Measurements from ENCODE around the gene SLC6A19. TPM values are rescaled to one million over a fixed set of nuclear protein-coding genes. Genes with fewer than 3 reads are reported as not detected.

Gene SLC6A19
- total and polyA plus RNA-seq, 10 of the 15 experiments (the other 5 are each of a cell fraction or from before 2014, with no cell fraction given): 0.01 to 0.03 TPM; not detected in 8

GRCh38 chr5:1247811-1248210, 46.4 kb downstream of the SLC6A19 start:
- Histone ChIP-seq H3K4me1 (ENCODE audit: control insufficient read depth, insufficient read depth, low read length) (no peaks in the 10 kb centered on the region), H3K36me3 (ENCODE audit: control insufficient read depth in 2 of 2, insufficient read depth in 2 of 2, low read length in 1 of 2) (no peaks in the 10 kb centered on the region), H3K27me3 (replicated peaks in 1 of 2; ENCODE audit: control insufficient read depth in 2 of 2, insufficient read depth in 2 of 2, low read length in 1 of 2) (no peaks in the 10 kb centered on the region; a peak in 1 of 4 replicates), H2AFZ (ENCODE audit: control insufficient read depth, low read depth, low read length) (no peak overlapping the region), H3K4me3 (no peak overlapping the region), H3K79me2 (ENCODE audit: control insufficient read depth, insufficient read depth, low read length) (no peaks in the 10 kb centered on the region), H3K9ac (ENCODE audit: control insufficient read depth, insufficient read depth, low read length) (no peak overlapping the region), H3K4me2 (ENCODE audit: control insufficient read depth, insufficient read depth) (no peak overlapping the region), H3K27ac (ENCODE audit: control insufficient read depth, insufficient read depth) (no peak overlapping the region), H4K20me1 (ENCODE audit: control insufficient read depth, insufficient read depth) (no peaks in the 10 kb centered on the region), H3K9me3 (replicated peaks; ENCODE audit: control insufficient read depth, insufficient read depth, low read length) (no peaks in the 10 kb centered on the region)
- CTCF ChIA-PET: interaction anchor here (0.6 kb wide), 1 partner anchor 336 kb away, joined by 3 read pairs; no protein-coding TSS in a partner anchor
- in situ Hi-C loops (cut with MboI) (no loop called here), intact Hi-C loops (cut with micrococcal nuclease; ENCODE audit: unreplicated experiment) (no loop called here)
- SMC1A ChIA-PET (ENCODE audit: uncharacterized antibody, unreplicated experiment): no interaction called here
- POLR2A ChIA-PET: no interaction called here
- FAIRE-seq (no peak), DNase-seq (ENCODE audit: low read depth, low spot score) (no peak), ATAC-seq (no peak)
- no TSS peak for BruUV-seq (replicated peaks)
- RAD21 ChIA-PET (ENCODE audit: unreplicated experiment): no interaction called here
- 39% methylated on average over 6 of the region's 6 CpGs for WGBS (ENCODE audit: insufficient coverage, insufficient replicate concordance, low lambda C conversion rate, missing lambda C conversion rate)
- TF ChIP-seq NR2C2 (IDR thresholded peaks at IDR 0.05; ENCODE audit: borderline replicate concordance, control insufficient read depth, insufficient read length, low read depth): no peak

GRCh38 chr5:1249366-1250280, 48.2 kb downstream of the SLC6A19 start:
- intact Hi-C loops (cut with micrococcal nuclease; ENCODE audit: unreplicated experiment): no loop called here
- ChIA-PET RAD21 (ENCODE audit: unreplicated experiment) (interaction anchor here (0.6 kb wide), 1 partner anchor 64 kb away, joined by 3 read pairs; no protein-coding TSS in a partner anchor), SMC1A (ENCODE audit: uncharacterized antibody, unreplicated experiment) (no interaction called here), POLR2A (no interaction called here), CTCF (no interaction called here)
- DNase-seq (ENCODE audit: low read depth, low spot score): no peak
- Histone ChIP-seq H3K27ac (ENCODE audit: control insufficient read depth, insufficient read depth) (no peak overlapping the region), H3K36me3 (ENCODE audit: control insufficient read depth in 2 of 2, insufficient read depth in 2 of 2, low read length in 1 of 2) (no peaks in the 10 kb centered on the region), H3K27me3 (replicated peaks in 1 of 2; ENCODE audit: control insufficient read depth in 2 of 2, insufficient read depth in 2 of 2, low read length in 1 of 2) (no peaks in the 10 kb centered on the region; a peak in 1 of 4 replicates), H4K20me1 (ENCODE audit: control insufficient read depth, insufficient read depth) (no peaks in the 10 kb centered on the region), H3K4me2 (ENCODE audit: control insufficient read depth, insufficient read depth) (no peak overlapping the region), H3K9me3 (replicated peaks; ENCODE audit: control insufficient read depth, insufficient read depth, low read length) (no peaks in the 10 kb centered on the region), H3K79me2 (ENCODE audit: control insufficient read depth, insufficient read depth, low read length) (no peaks in the 10 kb centered on the region), H3K9ac (ENCODE audit: control insufficient read depth, insufficient read depth, low read length) (no peak overlapping the region), H2AFZ (ENCODE audit: control insufficient read depth, low read depth, low read length) (no peak overlapping the region), H3K4me1 (ENCODE audit: control insufficient read depth, insufficient read depth, low read length) (no peaks in the 10 kb centered on the region), H3K4me3 (no peak overlapping the region)
- TF ChIP-seq BRCA1 (IDR thresholded peaks at IDR 0.05; ENCODE audit: low read depth, low read length): no peak
- TF ChIP-seq WRNIP1 (IDR thresholded peaks at IDR 0.05; ENCODE audit: borderline replicate concordance, low read depth, low read length): no peak
- no peak for TF ChIP-seq POLR2A (IDR thresholded peaks at IDR 0.05; ENCODE audit: low read depth, low read length)
- TF ChIP-seq PML (IDR thresholded peaks at IDR 0.05; ENCODE audit: low read length): no peak
- no peak for TF ChIP-seq IRF4 (IDR thresholded peaks at IDR 0.05; ENCODE audit: low read depth, low read length)
- no peak for TF ChIP-seq SMC3 (IDR thresholded peaks at IDR 0.05; ENCODE audit: borderline replicate concordance, low read length)
- no peak for TF ChIP-seq MLLT1 (IDR thresholded peaks at IDR 0.05)
- no peak for TF ChIP-seq NFYA (IDR thresholded peaks at IDR 0.05; ENCODE audit: borderline replicate concordance, low read depth, low read length)
- TF ChIP-seq ATF2 (IDR thresholded peaks at IDR 0.05; ENCODE audit: low read length): no peak
- TF ChIP-seq CEBPB (IDR thresholded peaks at IDR 0.05; ENCODE audit: borderline replicate concordance in 1 of 2, low read depth in 2 of 2, low read length in 2 of 2): no peak
- TF ChIP-seq TARDBP (IDR thresholded peaks at IDR 0.05; ENCODE audit: borderline replicate concordance): no peak
- no peak for FAIRE-seq
- no peak for ATAC-seq
- in situ Hi-C loops (cut with MboI): no loop called here
- 37% methylated on average over 29 of the region's 29 CpGs for WGBS (ENCODE audit: insufficient coverage, insufficient replicate concordance, low lambda C conversion rate, missing lambda C conversion rate)
- no TSS peak for BruUV-seq (replicated peaks)

Data from GM12878 (cell line).